Superior temporal gyrus (tissue), 1 donor: ENCODE results near the gene DESI2.
A peak's percentile ranks its signal among the peaks of the same experiment; 100 is the strongest.

Experiments used
- DNase-seq: peaks from one replicate; pipeline ENCODE4 v3.0.0-alpha.2; 2016; ENCODE audit errors: extremely low spot score

DESI2 gene

GRCh38 chr1:244652623-244653438, at the start of gene DESI2:
Gene DESI2 (plus strand): TSS chr1:244653126. CDS start chr1:244653314, 188 bp downstream.
- peak; percentile 99 for DNase-seq

GRCh38 chr1:244603498-244603897, 49.4 kb upstream of the DESI2 start:
- DNase-seq, result peak; percentile 80

GRCh38 chr1:244605835-244606370, 47.0 kb upstream of the DESI2 start:
- no peak for DNase-seq

GRCh38 chr1:244614113-244614836, 38.7 kb upstream of the DESI2 start:
- no peak for DNase-seq

- no peak for DNase-seq
Measured at GRCh38 chr1:244614879-244615278, 38.0 kb upstream of the DESI2 start.

GRCh38 chr1:244615301-244615700, 37.6 kb upstream of the DESI2 start:
- DNase-seq, result no peak

- no peak for DNase-seq
Measured at GRCh38 chr1:244626709-244627108, 26.2 kb upstream of the DESI2 start.

- no peak for DNase-seq
Measured at GRCh38 chr1:244628789-244629188, 24.1 kb upstream of the DESI2 start.

- no peak for DNase-seq
Measured at GRCh38 chr1:244633140-244633539, 19.8 kb upstream of the DESI2 start.

GRCh38 chr1:244634546-244634945, 18.4 kb upstream of the DESI2 start:
- DNase-seq, result no peak

GRCh38 chr1:244636488-244637259, 16.3 kb upstream of the DESI2 start:
- no peak for DNase-seq

- DNase-seq, result no peak
Measured at GRCh38 chr1:244639561-244639960, 13.4 kb upstream of the DESI2 start.

GRCh38 chr1:244640917-244641316, 12.0 kb upstream of the DESI2 start:
- DNase-seq, result no peak

GRCh38 chr1:244642526-244642925, 10.4 kb upstream of the DESI2 start:
- DNase-seq, result no peak

- no peak for DNase-seq
Measured at GRCh38 chr1:244642988-244643387, 9.9 kb upstream of the DESI2 start.

GRCh38 chr1:244645414-244645813, 7.5 kb upstream of the DESI2 start:
- no peak for DNase-seq

- no peak for DNase-seq
Measured at GRCh38 chr1:244645890-244646289, 7.0 kb upstream of the DESI2 start.

- no peak for DNase-seq
Measured at GRCh38 chr1:244647819-244648218, 5.1 kb upstream of the DESI2 start.

GRCh38 chr1:244651956-244652622, 837 bp upstream of the DESI2 start:
- DNase-seq, result no peak

GRCh38 chr1:244653439-244654107, 647 bp downstream of the DESI2 start:
- peak; percentile 30 for DNase-seq
